Measurements from ENCODE around the gene ZNF410. TPM values are rescaled to one million over a fixed set of nuclear protein-coding genes. Genes with fewer than 3 reads are reported as not detected.
"Not testable (repeated sequence)": the region's sequence is repeated elsewhere in the genome, so short reads cannot be mapped to it uniquely, and the experiment has no call there.

The ZNF410 gene
- total RNA-seq, 1 donor from 2014 or later = 55.1 TPM

- TF ChIP-seq EZH2phosphoT487 (IDR thresholded peaks at IDR 0.05) (no peak), CTCF (IDR thresholded peaks at IDR 0.05) (no peak), EZH2 (IDR thresholded peaks at IDR 0.05) (no peak)
- no peaks in the 10 kb centered on the region for H3K79me2 ChIP-seq (ENCODE audit: low read depth)
- H3K4me1 ChIP-seq = no peaks in the 10 kb centered on the region
- Mint-ChIP-seq H3K27ac (no peak overlapping the region), H3K27me3 (ENCODE audit: insufficient read depth, low read depth) (peaks cover 3% of the 10 kb centered on the region), H3K36me3 (peaks cover 12% of the 10 kb centered on the region), H3K4me1 (no peaks in the 10 kb centered on the region), H3K9me3 (no peaks in the 10 kb centered on the region), H3K4me3 (no peak overlapping the region)
- DNase-seq (ENCODE audit: low spot score) = no peak
- H3K4me3 ChIP-seq = no peak overlapping the region
- no peaks in the 10 kb centered on the region for H3K9me3 ChIP-seq (ENCODE audit: low read depth)
- H3K4me2 ChIP-seq = no peak overlapping the region
- H3K9ac ChIP-seq = no peak overlapping the region
- H2AFZ ChIP-seq (replicated peaks) = no peak overlapping the region
- no peaks in the 10 kb centered on the region for H3F3A ChIP-seq (ENCODE audit: low read depth)
- peaks cover 2% of the 10 kb centered on the region for H4K20me1 ChIP-seq (ENCODE audit: low read depth)
- peaks cover 10% of the 10 kb centered on the region for H3K36me3 ChIP-seq
- no peak overlapping the region for H3K27ac ChIP-seq
- no peaks in the 10 kb centered on the region for H3K27me3 ChIP-seq
Measured at GRCh38 chr14:73862480-73862879, 24.2 kb upstream of the ZNF410 start.

- no peak overlapping the region for H3K27ac Mint-ChIP-seq
- no peaks in the 10 kb centered on the region for H3K9me3 ChIP-seq (ENCODE audit: low read depth)
- no peaks in the 10 kb centered on the region for H3K27me3 ChIP-seq
Measured at GRCh38 chr14:73863209-73863608, 23.4 kb upstream of the ZNF410 start.

GRCh38 chr14:73865534-73866113, 21.0 kb upstream of the ZNF410 start:
- no peaks in the 10 kb centered on the region for H3K79me2 ChIP-seq (ENCODE audit: low read depth)
- H3K9me3 ChIP-seq (ENCODE audit: low read depth) = no peaks in the 10 kb centered on the region
- H2AFZ ChIP-seq (replicated peaks) = no peak overlapping the region
- no peak overlapping the region for H3K27ac Mint-ChIP-seq
- TF ChIP-seq CTCF (IDR thresholded peaks at IDR 0.05) = no peak
- TF ChIP-seq EZH2 (IDR thresholded peaks at IDR 0.05) = no peak
- no peak for TF ChIP-seq EZH2phosphoT487 (IDR thresholded peaks at IDR 0.05)
- H3K27me3 ChIP-seq = no peaks in the 10 kb centered on the region
- H3K9ac ChIP-seq = no peak overlapping the region
- H3K27me3 Mint-ChIP-seq (ENCODE audit: insufficient read depth, low read depth) = peaks cover 2% of the 10 kb centered on the region
- H3K36me3 ChIP-seq = peaks cover 5% of the 10 kb centered on the region
- no peak overlapping the region for H3K4me3 Mint-ChIP-seq
- no peaks in the 10 kb centered on the region for H3K4me1 ChIP-seq
- H3K4me3 ChIP-seq = no peak overlapping the region
- H3K4me1 Mint-ChIP-seq = no peaks in the 10 kb centered on the region
- no peak overlapping the region for H3K27ac ChIP-seq
- peaks cover 14% of the 10 kb centered on the region for H3K36me3 Mint-ChIP-seq
- DNase-seq (ENCODE audit: low spot score) = no peak
- H3K4me2 ChIP-seq = no peak overlapping the region
- H3F3A ChIP-seq (ENCODE audit: low read depth) = no peaks in the 10 kb centered on the region
- no peaks in the 10 kb centered on the region for H3K9me3 Mint-ChIP-seq
- H4K20me1 ChIP-seq (ENCODE audit: low read depth) = peaks cover 7% of the 10 kb centered on the region

More at GRCh38 chr14:73863209-73863608, 23.4 kb upstream of the ZNF410 start:
- DNase-seq (ENCODE audit: low spot score) = no peak
- H3K36me3 Mint-ChIP-seq = peaks cover 14% of the 10 kb centered on the region
- H3K9me3 Mint-ChIP-seq = no peaks in the 10 kb centered on the region
- Histone ChIP-seq H3K4me1 (no peaks in the 10 kb centered on the region), H3K79me2 (ENCODE audit: low read depth) (no peaks in the 10 kb centered on the region), H3F3A (ENCODE audit: low read depth) (no peaks in the 10 kb centered on the region), H3K36me3 (peaks cover 10% of the 10 kb centered on the region), H3K4me2 (no peak overlapping the region), H2AFZ (replicated peaks) (no peak overlapping the region), H3K9ac (no peak overlapping the region), H3K27ac (no peak overlapping the region), H4K20me1 (ENCODE audit: low read depth) (peaks cover 7% of the 10 kb centered on the region), H3K4me3 (no peak overlapping the region)
- H3K27me3 Mint-ChIP-seq (ENCODE audit: insufficient read depth, low read depth) = peaks cover 1% of the 10 kb centered on the region
- no peaks in the 10 kb centered on the region for H3K4me1 Mint-ChIP-seq
- H3K4me3 Mint-ChIP-seq = no peak overlapping the region
- TF ChIP-seq EZH2 (IDR thresholded peaks at IDR 0.05) = no peak
- TF ChIP-seq CTCF (IDR thresholded peaks at IDR 0.05) = no peak
- no peak for TF ChIP-seq EZH2phosphoT487 (IDR thresholded peaks at IDR 0.05)

- H3K27me3 ChIP-seq; H2AFZ ChIP-seq (replicated peaks); H3K4me1 ChIP-seq; H3K27ac Mint-ChIP-seq; DNase-seq (ENCODE audit: low spot score); H3K79me2 ChIP-seq (ENCODE audit: low read depth); H3K27ac ChIP-seq; H3K4me3 ChIP-seq; H3K9ac ChIP-seq; H3K9me3 ChIP-seq (ENCODE audit: low read depth); H3F3A ChIP-seq (ENCODE audit: low read depth); H3K27me3 Mint-ChIP-seq (ENCODE audit: insufficient read depth, low read depth); H3K36me3 ChIP-seq; H3K4me3 Mint-ChIP-seq; H3K9me3 Mint-ChIP-seq; H3K4me1 Mint-ChIP-seq; H3K4me2 ChIP-seq: not testable (repeated sequence)
- peaks cover 11% of the 10 kb centered on the region for H4K20me1 ChIP-seq (ENCODE audit: low read depth)
- peaks cover 11% of the 10 kb centered on the region for H3K36me3 Mint-ChIP-seq
Measured at GRCh38 chr14:73869754-73870153, 16.9 kb upstream of the ZNF410 start.
